ENCODE measurements around the gene SLC6A2.

GRCh38 chr16:55735120-55735781 lies 79.5 kb downstream of the SLC6A2 start:
- TF ChIP-seq, protein P1, sequence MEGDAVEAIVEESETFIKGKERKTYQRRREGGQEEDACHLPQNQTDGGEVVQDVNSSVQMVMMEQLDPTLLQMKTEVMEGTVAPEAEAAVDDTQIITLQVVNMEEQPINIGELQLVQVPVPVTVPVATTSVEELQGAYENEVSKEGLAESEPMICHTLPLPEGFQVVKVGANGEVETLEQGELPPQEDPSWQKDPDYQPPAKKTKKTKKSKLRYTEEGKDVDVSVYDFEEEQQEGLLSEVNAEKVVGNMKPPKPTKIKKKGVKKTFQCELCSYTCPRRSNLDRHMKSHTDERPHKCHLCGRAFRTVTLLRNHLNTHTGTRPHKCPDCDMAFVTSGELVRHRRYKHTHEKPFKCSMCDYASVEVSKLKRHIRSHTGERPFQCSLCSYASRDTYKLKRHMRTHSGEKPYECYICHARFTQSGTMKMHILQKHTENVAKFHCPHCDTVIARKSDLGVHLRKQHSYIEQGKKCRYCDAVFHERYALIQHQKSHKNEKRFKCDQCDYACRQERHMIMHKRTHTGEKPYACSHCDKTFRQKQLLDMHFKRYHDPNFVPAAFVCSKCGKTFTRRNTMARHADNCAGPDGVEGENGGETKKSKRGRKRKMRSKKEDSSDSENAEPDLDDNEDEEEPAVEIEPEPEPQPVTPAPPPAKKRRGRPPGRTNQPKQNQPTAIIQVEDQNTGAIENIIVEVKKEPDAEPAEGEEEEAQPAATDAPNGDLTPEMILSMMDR (conservative IDR thresholded peaks at IDR 0.05; ENCODE audit: low read depth, low read length) = no peak
- no peak for TF ChIP-seq EZH2 (IDR thresholded peaks at IDR 0.05; ENCODE audit: low read length, unreplicated experiment)
- TF ChIP-seq EZH2phosphoT487 (IDR thresholded peaks at IDR 0.05; ENCODE audit: borderline replicate concordance, low read length) = no peak

Measured in PC-3 (cell line).